GM23338 (cell line): ENCODE measurements around the gene ZBTB39. TPM values are rescaled to one million over a fixed set of nuclear protein-coding genes. Genes with fewer than 3 reads are reported as not detected.

Experiments used
- ATAC-seq: fragments of 200-7000 bp; cut with Tn5 transposase; 3 replicates; pipeline ENCODE4 v1.9.1; 2020
- DNase-seq: peaks from one replicate; pipeline ENCODE4 v3.0.0-alpha.2; 2015; ENCODE audit warnings: low spot score
- H2AFZ ChIP-seq: fragments of 200-600 bp; sonication (generic); 2 replicates; pipeline ENCODE4 v1.8.0; 2016; ENCODE audit warnings: antibody characterized with exemption, mild to moderate bottlenecking, moderate library complexity
- H3F3A ChIP-seq: fragments of 200-600 bp; sonication (generic); replicated peaks from 2 replicates; pipeline ENCODE4 v1.8.0; 2017; ENCODE audit warnings: antibody characterized with exemption, mixed run types, low read depth
- H3K27ac ChIP-seq: fragments of 200-600 bp; sonication (generic); 2 replicates; pipeline ENCODE4 v1.6.1; 2016; ENCODE audit warnings: low read depth
- H3K27me3 ChIP-seq: fragments of 200-600 bp; sonication (generic); 2 replicates; pipeline ENCODE4 v1.8.0; 2016; ENCODE audit warnings: mild to moderate bottlenecking, mixed run types, moderate library complexity; ENCODE audit not compliant: insufficient read depth
- H3K36me3 ChIP-seq: fragments of 200-600 bp; sonication (generic); 2 replicates; pipeline ENCODE4 v1.8.0; 2016; ENCODE audit warnings: mild to moderate bottlenecking; ENCODE audit not compliant: insufficient read depth
- H3K4me1 ChIP-seq: fragments of 200-600 bp; sonication (generic); 2 replicates; pipeline ENCODE4 v1.8.0; 2016; ENCODE audit warnings: mild to moderate bottlenecking, moderate library complexity; ENCODE audit not compliant: insufficient read depth
- H3K4me2 ChIP-seq: fragments of 200-600 bp; sonication (generic); 2 replicates; pipeline ENCODE4 v1.7.1; 2017; ENCODE audit warnings: mixed run types
- H3K4me3 ChIP-seq: fragments of 200-600 bp; sonication (generic); 2 replicates; pipeline ENCODE4 v1.6.1; 2016; ENCODE audit warnings: mixed run types
- H3K79me2 ChIP-seq: fragments of 200-600 bp; sonication (generic); replicated peaks from 2 replicates; pipeline ENCODE4 v1.8.0; 2017; ENCODE audit warnings: mild to moderate bottlenecking; ENCODE audit not compliant: insufficient read depth
- H3K9me2 ChIP-seq: fragments of 200-600 bp; sonication (generic); 2 replicates; pipeline ENCODE4 v1.8.0; 2017; ENCODE audit not compliant: insufficient read depth
- H4K20me1 ChIP-seq: fragments of 200-600 bp; sonication (generic); replicated peaks from 2 replicates; pipeline ENCODE4 v1.8.0; 2017; ENCODE audit warnings: mild to moderate bottlenecking; ENCODE audit not compliant: insufficient read depth
- H3K27ac Mint-ChIP-seq: 2 replicates; pipeline ENCODE4 v1.8.0; 2020; ENCODE audit warnings: inconsistent platforms, mild to moderate bottlenecking, moderate library complexity, mixed read lengths
- H3K27me3 Mint-ChIP-seq: 3 replicates; pipeline ENCODE4 v1.8.0; 2022; ENCODE audit warnings: low read depth, mild to moderate bottlenecking, moderate library complexity, mixed read lengths, inconsistent platforms; ENCODE audit not compliant: insufficient read depth, poor library complexity
- H3K36me3 Mint-ChIP-seq: 3 replicates; pipeline ENCODE4 v1.8.0; 2021; ENCODE audit warnings: low read depth, mild to moderate bottlenecking, inconsistent platforms, moderate library complexity, mixed read lengths
- H3K4me1 Mint-ChIP-seq: 3 replicates; pipeline ENCODE4 v1.8.0; 2020; ENCODE audit warnings: mild to moderate bottlenecking, inconsistent platforms, mixed read lengths
- H3K4me3 Mint-ChIP-seq: 3 replicates; pipeline ENCODE4 v1.8.0; 2021; ENCODE audit warnings: moderate library complexity, mild to moderate bottlenecking, inconsistent platforms, mixed read lengths
- H3K9me3 Mint-ChIP-seq: 3 replicates; pipeline ENCODE4 v1.8.0; 2020; ENCODE audit warnings: moderate library complexity, mild to moderate bottlenecking, inconsistent platforms, mixed read lengths
- EZH2 ChIP-seq: fragments of 200-600 bp; sonication (generic); IDR thresholded peaks from one replicate; pipeline ENCODE4 v1.8.0; 2017; ENCODE audit warnings: antibody characterized with exemption, mild to moderate bottlenecking, low read depth; ENCODE audit not compliant: unreplicated experiment
- EZH2phosphoT487 ChIP-seq: fragments of 200-600 bp; sonication (generic); IDR thresholded peaks from one replicate; pipeline ENCODE4 v1.8.1; 2018; ENCODE audit warnings: antibody characterized with exemption; ENCODE audit not compliant: unreplicated experiment
- JUNB ChIP-seq: IDR thresholded peaks from one replicate; pipeline ENCODE4 v1.6.1; 2016; ENCODE audit warnings: antibody characterized with exemption; ENCODE audit not compliant: unreplicated experiment
- NANOG ChIP-seq: IDR thresholded peaks from 2 replicates; pipeline ENCODE4 v1.6.1; 2016; ENCODE audit warnings: antibody characterized with exemption, borderline replicate concordance
- POLR2AphosphoS5 ChIP-seq: IDR thresholded peaks from 2 replicates; pipeline ENCODE4 v1.6.1; 2016; ENCODE audit warnings: antibody characterized with exemption, low read depth
- REST ChIP-seq: IDR thresholded peaks from one replicate; pipeline ENCODE4 v1.6.1; 2018; ENCODE audit warnings: antibody characterized with exemption; ENCODE audit not compliant: unreplicated experiment
- ZNF114 ChIP-seq: fragments of 250-450 bp; sonication (Bioruptor Pico); IDR thresholded peaks from 2 replicates; pipeline ENCODE4 v1.5.0; 2020; ENCODE audit warnings: mild to moderate bottlenecking, moderate library complexity
- ZNF331 ChIP-seq: fragments of 250-450 bp; sonication (Bioruptor Pico); IDR thresholded peaks from 2 replicates; pipeline ENCODE4 v1.5.0; 2020; ENCODE audit warnings: low read depth, mild to moderate bottlenecking, moderate library complexity
- polyA plus RNA-seq: library from polyadenylated mRNA; unstranded; fragments of >200 nt; fragmentation: Nextera tagmentation; extraction: Ambion mirVana; gene quantifications from 2 replicates; pipeline ENCODE4 v1.2.1, GENCODE V29; 2016
- total RNA-seq: library from RNA; depleted of rRNA; stranded (reverse); fragments of >200 nt; shearing (Covaris generic); gene quantifications from 2 replicates; pipeline ENCODE4 v1.2.3, GENCODE V29; 2014
- TF ChIP-seq, protein P1 (sequence below): fragments of 250-450 bp; sonication (Bioruptor Pico); IDR thresholded peaks from 2 replicates; pipeline ENCODE4 v1.5.0; 2020; ENCODE audit warnings: mild to moderate bottlenecking, moderate library complexity
- TF ChIP-seq, protein P2 (sequence below), 2 experiments: fragments of 200-600 bp in 1 of 2; sonication (generic) in 1 of 2; conservative IDR thresholded peaks; 2 replicates each; pipeline versions ENCODE4 v1.5.1 to v1.6.1; 2016 to 2017; ENCODE audit warnings: antibody characterized with exemption in 2 of 2, low read depth in 2 of 2, mild to moderate bottlenecking in 2 of 2, moderate library complexity in 1 of 2
- TF ChIP-seq, protein P3 (sequence below): IDR thresholded peaks from 2 replicates; pipeline ENCODE4 v1.6.1; 2016; ENCODE audit warnings: antibody characterized with exemption

The ZBTB39 gene
- total and polyA plus RNA-seq, 2 experiments from 2014 or later = 6.6 to 26.7 TPM

DNA sequence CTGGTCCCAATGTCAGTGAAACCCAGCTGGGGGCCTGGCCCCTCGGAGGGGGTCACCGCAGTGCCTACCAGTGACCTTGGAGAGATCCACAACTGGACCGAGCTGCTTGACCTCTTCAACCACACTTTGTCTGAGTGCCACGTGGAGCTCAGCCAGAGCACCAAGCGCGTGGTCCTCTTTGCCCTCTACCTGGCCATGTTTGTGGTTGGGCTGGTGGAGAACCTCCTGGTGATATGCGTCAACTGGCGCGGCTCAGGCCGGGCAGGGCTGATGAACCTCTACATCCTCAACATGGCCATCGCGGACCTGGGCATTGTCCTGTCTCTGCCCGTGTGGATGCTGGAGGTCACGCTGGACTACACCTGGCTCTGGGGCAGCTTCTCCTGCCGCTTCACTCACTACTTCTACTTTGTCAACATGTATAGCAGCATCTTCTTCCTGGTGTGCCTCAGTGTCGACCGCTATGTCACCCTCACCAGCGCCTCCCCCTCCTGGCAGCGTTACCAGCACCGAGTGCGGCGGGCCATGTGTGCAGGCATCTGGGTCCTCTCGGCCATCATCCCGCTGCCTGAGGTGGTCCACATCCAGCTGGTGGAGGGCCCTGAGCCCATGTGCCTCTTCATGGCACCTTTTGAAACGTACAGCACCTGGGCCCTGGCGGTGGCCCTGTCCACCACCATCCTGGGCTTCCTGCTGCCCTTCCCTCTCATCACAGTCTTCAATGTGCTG is 11.0 kb downstream of the ZBTB39 start:
- Histone ChIP-seq H3K4me2 (no peak overlapping the region), H3K9me2 (no peaks in the 10 kb centered on the region), H3K36me3 (no peaks in the 10 kb centered on the region), H4K20me1 (peaks cover 12% of the 10 kb centered on the region), H3K27me3 (no peaks in the 10 kb centered on the region), H3K27ac (no peak overlapping the region), H3K4me1 (no peaks in the 10 kb centered on the region; the same call in 1 of the 2 replicates), H2AFZ (no peak overlapping the region), H3K4me3 (no peak overlapping the region), H3F3A (no peaks in the 10 kb centered on the region), H3K79me2 (peaks cover 13% of the 10 kb centered on the region)
- H3K4me3 Mint-ChIP-seq = no peak overlapping the region
- H3K27ac Mint-ChIP-seq = no peak overlapping the region; the same call in 1 of the 2 replicates
- DNase-seq = no peak
- peaks cover 20% of the 10 kb centered on the region for H3K36me3 Mint-ChIP-seq
- peaks cover 8% of the 10 kb centered on the region for H3K27me3 Mint-ChIP-seq
- no peak for ATAC-seq
- H3K9me3 Mint-ChIP-seq = no peaks in the 10 kb centered on the region
- TF ChIP-seq EZH2 (no peak), JUNB (no peak), EZH2phosphoT487 (no peak), ZNF331 (CRISPR knock-in tag) (no peak), REST (no peak), NANOG (no peak), POLR2AphosphoS5 (no peak), ZNF114 (CRISPR knock-in tag) (no peak)
- TF ChIP-seq, protein P1, sequence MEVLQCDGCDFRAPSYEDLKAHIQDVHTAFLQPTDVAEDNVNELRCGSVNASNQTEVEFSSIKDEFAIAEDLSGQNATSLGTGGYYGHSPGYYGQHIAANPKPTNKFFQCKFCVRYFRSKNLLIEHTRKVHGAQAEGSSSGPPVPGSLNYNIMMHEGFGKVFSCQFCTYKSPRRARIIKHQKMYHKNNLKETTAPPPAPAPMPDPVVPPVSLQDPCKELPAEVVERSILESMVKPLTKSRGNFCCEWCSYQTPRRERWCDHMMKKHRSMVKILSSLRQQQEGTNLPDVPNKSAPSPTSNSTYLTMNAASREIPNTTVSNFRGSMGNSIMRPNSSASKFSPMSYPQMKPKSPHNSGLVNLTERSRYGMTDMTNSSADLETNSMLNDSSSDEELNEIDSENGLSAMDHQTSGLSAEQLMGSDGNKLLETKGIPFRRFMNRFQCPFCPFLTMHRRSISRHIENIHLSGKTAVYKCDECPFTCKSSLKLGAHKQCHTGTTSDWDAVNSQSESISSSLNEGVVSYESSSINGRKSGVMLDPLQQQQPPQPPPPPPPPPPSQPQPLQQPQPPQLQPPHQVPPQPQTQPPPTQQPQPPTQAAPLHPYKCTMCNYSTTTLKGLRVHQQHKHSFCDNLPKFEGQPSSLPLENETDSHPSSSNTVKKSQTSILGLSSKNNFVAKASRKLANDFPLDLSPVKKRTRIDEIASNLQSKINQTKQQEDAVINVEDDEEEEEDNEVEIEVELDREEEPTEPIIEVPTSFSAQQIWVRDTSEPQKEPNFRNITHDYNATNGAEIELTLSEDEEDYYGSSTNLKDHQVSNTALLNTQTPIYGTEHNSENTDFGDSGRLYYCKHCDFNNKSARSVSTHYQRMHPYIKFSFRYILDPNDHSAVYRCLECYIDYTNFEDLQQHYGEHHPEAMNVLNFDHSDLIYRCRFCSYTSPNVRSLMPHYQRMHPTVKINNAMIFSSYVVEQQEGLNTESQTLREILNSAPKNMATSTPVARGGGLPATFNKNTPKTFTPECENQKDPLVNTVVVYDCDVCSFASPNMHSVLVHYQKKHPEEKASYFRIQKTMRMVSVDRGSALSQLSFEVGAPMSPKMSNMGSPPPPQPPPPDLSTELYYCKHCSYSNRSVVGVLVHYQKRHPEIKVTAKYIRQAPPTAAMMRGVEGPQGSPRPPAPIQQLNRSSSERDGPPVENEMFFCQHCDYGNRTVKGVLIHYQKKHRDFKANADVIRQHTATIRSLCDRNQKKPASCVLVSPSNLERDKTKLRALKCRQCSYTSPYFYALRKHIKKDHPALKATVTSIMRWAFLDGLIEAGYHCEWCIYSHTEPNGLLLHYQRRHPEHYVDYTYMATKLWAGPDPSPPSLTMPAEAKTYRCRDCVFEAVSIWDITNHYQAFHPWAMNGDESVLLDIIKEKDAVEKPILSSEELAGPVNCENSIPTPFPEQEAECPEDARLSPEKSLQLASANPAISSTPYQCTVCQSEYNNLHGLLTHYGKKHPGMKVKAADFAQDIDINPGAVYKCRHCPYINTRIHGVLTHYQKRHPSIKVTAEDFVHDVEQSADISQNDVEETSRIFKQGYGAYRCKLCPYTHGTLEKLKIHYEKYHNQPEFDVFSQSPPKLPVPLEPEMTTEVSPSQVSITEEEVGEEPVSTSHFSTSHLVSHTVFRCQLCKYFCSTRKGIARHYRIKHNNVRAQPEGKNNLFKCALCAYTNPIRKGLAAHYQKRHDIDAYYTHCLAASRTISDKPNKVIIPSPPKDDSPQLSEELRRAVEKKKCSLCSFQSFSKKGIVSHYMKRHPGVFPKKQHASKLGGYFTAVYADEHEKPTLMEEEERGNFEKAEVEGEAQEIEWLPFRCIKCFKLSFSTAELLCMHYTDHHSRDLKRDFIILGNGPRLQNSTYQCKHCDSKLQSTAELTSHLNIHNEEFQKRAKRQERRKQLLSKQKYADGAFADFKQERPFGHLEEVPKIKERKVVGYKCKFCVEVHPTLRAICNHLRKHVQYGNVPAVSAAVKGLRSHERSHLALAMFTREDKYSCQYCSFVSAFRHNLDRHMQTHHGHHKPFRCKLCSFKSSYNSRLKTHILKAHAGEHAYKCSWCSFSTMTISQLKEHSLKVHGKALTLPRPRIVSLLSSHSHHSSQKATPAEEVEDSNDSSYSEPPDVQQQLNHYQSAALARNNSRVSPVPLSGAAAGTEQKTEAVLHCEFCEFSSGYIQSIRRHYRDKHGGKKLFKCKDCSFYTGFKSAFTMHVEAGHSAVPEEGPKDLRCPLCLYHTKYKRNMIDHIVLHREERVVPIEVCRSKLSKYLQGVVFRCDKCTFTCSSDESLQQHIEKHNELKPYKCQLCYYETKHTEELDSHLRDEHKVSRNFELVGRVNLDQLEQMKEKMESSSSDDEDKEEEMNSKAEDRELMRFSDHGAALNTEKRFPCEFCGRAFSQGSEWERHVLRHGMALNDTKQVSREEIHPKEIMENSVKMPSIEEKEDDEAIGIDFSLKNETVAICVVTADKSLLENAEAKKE = no peak
- TF ChIP-seq, protein P2, sequence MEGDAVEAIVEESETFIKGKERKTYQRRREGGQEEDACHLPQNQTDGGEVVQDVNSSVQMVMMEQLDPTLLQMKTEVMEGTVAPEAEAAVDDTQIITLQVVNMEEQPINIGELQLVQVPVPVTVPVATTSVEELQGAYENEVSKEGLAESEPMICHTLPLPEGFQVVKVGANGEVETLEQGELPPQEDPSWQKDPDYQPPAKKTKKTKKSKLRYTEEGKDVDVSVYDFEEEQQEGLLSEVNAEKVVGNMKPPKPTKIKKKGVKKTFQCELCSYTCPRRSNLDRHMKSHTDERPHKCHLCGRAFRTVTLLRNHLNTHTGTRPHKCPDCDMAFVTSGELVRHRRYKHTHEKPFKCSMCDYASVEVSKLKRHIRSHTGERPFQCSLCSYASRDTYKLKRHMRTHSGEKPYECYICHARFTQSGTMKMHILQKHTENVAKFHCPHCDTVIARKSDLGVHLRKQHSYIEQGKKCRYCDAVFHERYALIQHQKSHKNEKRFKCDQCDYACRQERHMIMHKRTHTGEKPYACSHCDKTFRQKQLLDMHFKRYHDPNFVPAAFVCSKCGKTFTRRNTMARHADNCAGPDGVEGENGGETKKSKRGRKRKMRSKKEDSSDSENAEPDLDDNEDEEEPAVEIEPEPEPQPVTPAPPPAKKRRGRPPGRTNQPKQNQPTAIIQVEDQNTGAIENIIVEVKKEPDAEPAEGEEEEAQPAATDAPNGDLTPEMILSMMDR (conservative IDR thresholded peaks at IDR 0.05; ENCODE audit: low read depth in 2 of 2) = no peak
- TF ChIP-seq, protein P3, sequence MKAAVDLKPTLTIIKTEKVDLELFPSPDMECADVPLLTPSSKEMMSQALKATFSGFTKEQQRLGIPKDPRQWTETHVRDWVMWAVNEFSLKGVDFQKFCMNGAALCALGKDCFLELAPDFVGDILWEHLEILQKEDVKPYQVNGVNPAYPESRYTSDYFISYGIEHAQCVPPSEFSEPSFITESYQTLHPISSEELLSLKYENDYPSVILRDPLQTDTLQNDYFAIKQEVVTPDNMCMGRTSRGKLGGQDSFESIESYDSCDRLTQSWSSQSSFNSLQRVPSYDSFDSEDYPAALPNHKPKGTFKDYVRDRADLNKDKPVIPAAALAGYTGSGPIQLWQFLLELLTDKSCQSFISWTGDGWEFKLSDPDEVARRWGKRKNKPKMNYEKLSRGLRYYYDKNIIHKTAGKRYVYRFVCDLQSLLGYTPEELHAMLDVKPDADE = no peak
- peaks cover 8% of the 10 kb centered on the region for H3K4me1 Mint-ChIP-seq
